Measurements from ENCODE around the gene RPUSD3.

Gene RPUSD3

DNA sequence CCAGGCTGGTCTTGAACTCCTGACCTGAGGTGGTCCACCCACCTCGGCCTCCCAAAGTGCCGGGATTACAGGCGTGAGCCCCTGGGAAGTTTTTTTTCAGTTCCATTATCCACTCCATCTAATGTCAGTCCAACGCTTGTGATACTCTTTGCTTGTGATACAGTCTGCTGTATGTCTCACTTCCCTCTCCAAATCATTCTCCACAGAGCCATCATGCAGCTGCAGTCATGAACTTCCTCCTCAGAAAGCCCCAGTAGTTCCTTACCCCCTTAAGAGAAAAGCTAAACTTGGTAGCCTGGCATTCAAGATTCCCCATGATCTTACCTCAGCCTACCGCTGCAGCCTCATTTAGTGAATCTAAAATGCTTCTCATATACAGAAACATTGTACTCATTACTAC is 48.6 kb downstream of the RPUSD3 start:
- Histone ChIP-seq H3K9me3 (replicated peaks; ENCODE audit: insufficient read depth, low read length) (no peaks in the 10 kb centered on the region), H3K27ac (ENCODE audit: low read length) (no peak overlapping the region), H3K4me3 (ENCODE audit: low read length) (no peak overlapping the region), H3K4me2 (ENCODE audit: low read depth, low read length) (no peak overlapping the region), H3K9me2 (replicated peaks; ENCODE audit: insufficient read depth, low read length) (no peaks in the 10 kb centered on the region), H4K20me1 (ENCODE audit: insufficient read depth, low read length) (no peaks in the 10 kb centered on the region), H3K9ac (ENCODE audit: low read length) (no peak overlapping the region), H2AFZ (ENCODE audit: low read length) (no peak overlapping the region), H3K27me3 (replicated peaks; ENCODE audit: insufficient read depth, low read length) (no peaks in the 10 kb centered on the region), H3K79me2 (ENCODE audit: low read length) (peaks cover 61% of the 10 kb centered on the region), H3K4me1 (ENCODE audit: low read length) (no peaks in the 10 kb centered on the region), H3K36me3 (replicated peaks; ENCODE audit: insufficient read depth, low read length) (peaks cover 13% of the 10 kb centered on the region), H3F3A (ENCODE audit: insufficient read depth, low read length) (no peaks in the 10 kb centered on the region)
- TF ChIP-seq, protein P1, sequence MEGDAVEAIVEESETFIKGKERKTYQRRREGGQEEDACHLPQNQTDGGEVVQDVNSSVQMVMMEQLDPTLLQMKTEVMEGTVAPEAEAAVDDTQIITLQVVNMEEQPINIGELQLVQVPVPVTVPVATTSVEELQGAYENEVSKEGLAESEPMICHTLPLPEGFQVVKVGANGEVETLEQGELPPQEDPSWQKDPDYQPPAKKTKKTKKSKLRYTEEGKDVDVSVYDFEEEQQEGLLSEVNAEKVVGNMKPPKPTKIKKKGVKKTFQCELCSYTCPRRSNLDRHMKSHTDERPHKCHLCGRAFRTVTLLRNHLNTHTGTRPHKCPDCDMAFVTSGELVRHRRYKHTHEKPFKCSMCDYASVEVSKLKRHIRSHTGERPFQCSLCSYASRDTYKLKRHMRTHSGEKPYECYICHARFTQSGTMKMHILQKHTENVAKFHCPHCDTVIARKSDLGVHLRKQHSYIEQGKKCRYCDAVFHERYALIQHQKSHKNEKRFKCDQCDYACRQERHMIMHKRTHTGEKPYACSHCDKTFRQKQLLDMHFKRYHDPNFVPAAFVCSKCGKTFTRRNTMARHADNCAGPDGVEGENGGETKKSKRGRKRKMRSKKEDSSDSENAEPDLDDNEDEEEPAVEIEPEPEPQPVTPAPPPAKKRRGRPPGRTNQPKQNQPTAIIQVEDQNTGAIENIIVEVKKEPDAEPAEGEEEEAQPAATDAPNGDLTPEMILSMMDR (IDR thresholded peaks at IDR 0.05; ENCODE audit: low read length): no peak
- TF ChIP-seq EZH2phosphoT487 (IDR thresholded peaks at IDR 0.05; ENCODE audit: low read length): no peak
- no peak for TF ChIP-seq EZH2 (optimal IDR thresholded peaks at IDR 0.05; ENCODE audit: low read depth, low read length)
- DNase-seq: no peak

DNA sequence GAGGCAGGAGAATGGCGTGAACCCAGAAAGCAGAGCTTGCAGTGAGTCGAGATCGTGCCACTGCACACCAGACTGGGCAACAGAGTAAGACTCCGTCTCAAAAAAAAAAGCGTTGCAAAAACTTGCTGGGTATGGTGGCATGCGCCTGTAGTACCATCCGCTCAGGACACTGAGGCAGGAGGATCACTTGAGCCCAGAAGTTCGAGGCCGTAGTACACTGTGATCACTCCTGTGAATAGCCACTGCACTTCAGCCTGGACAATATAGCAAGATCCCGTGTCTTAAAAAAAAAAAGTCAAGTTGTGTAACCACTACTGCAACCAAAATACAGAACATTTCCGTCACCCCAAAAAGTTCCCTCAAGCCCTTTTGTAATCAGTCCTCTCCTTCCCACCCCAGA is 49.4 kb downstream of the RPUSD3 start:
- no peak for DNase-seq
- Histone ChIP-seq H3K27ac (ENCODE audit: low read length) (no peak overlapping the region), H3K4me2 (ENCODE audit: low read depth, low read length) (no peak overlapping the region; the same call in 1 of the 2 replicates), H3K4me1 (ENCODE audit: low read length) (no peaks in the 10 kb centered on the region), H3K9me3 (replicated peaks; ENCODE audit: insufficient read depth, low read length) (no peaks in the 10 kb centered on the region), H2AFZ (ENCODE audit: low read length) (no peak overlapping the region), H3K9ac (ENCODE audit: low read length) (no peak overlapping the region), H3K4me3 (ENCODE audit: low read length) (no peak overlapping the region), H3K9me2 (replicated peaks; ENCODE audit: insufficient read depth, low read length) (no peaks in the 10 kb centered on the region), H3F3A (ENCODE audit: insufficient read depth, low read length) (no peaks in the 10 kb centered on the region), H3K27me3 (replicated peaks; ENCODE audit: insufficient read depth, low read length) (no peaks in the 10 kb centered on the region), H4K20me1 (ENCODE audit: insufficient read depth, low read length) (no peaks in the 10 kb centered on the region), H3K79me2 (ENCODE audit: low read length) (peaks cover 61% of the 10 kb centered on the region), H3K36me3 (replicated peaks; ENCODE audit: insufficient read depth, low read length) (peaks cover 8% of the 10 kb centered on the region)
- TF ChIP-seq, protein P1 (IDR thresholded peaks at IDR 0.05; ENCODE audit: low read length): no peak
- TF ChIP-seq EZH2 (optimal IDR thresholded peaks at IDR 0.05; ENCODE audit: low read depth, low read length) (no peak), EZH2phosphoT487 (IDR thresholded peaks at IDR 0.05; ENCODE audit: low read length) (no peak)

DNA sequence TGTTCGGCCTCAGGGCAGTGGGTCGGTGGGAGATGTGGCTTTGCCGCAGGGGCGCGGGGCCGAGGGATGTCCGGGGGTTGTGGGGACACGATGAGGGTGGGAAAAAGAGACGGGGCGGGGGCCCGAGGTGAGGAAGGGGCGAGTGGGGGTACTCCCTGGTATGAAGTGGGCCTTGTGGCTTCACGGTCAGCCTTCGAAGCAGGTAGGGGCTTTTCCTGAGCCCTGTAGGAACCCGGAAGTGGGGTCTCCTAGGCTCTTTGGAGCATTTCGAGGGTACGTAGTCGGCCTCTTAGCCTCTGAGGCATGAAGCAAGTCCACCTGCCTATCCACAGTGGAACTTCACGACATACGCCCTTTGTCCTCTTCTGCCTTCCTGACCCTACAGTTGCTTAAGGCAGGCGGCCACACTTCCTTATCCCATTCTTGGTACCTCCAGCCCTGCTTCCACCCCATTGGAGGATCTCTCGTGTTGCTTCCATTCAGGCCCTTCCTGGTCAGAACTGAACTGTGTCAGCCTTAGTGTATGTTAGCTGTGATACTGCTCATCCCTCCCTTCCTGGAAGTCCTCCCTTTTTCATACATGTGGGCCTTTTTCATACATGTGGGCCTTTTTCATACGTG is 50.5 kb downstream of the RPUSD3 start:
- H3K4me2 ChIP-seq (ENCODE audit: low read depth, low read length): peak overlapping the region; percentile 95
- H3K9ac ChIP-seq (ENCODE audit: low read length): peak overlapping the region; percentile 94
- peak overlapping the region; percentile 14; the same call in 1 of the 2 replicates for H2AFZ ChIP-seq (ENCODE audit: low read length)
- H3K27me3 ChIP-seq (replicated peaks; ENCODE audit: insufficient read depth, low read length): no peaks in the 10 kb centered on the region
- H3K9me3 ChIP-seq (replicated peaks; ENCODE audit: insufficient read depth, low read length): no peaks in the 10 kb centered on the region
- H4K20me1 ChIP-seq (ENCODE audit: insufficient read depth, low read length): no peaks in the 10 kb centered on the region
- peaks cover 60% of the 10 kb centered on the region for H3K79me2 ChIP-seq (ENCODE audit: low read length)
- no peaks in the 10 kb centered on the region for H3K9me2 ChIP-seq (replicated peaks; ENCODE audit: insufficient read depth, low read length)
- DNase-seq: peak; percentile 35
- H3K4me1 ChIP-seq (ENCODE audit: low read length): no peaks in the 10 kb centered on the region
- peak overlapping the region; percentile 87 for H3K4me3 ChIP-seq (ENCODE audit: low read length)
- TF ChIP-seq, protein P1 (IDR thresholded peaks at IDR 0.05; ENCODE audit: low read length): no peak
- TF ChIP-seq EZH2 (optimal IDR thresholded peaks at IDR 0.05; ENCODE audit: low read depth, low read length) (no peak), EZH2phosphoT487 (IDR thresholded peaks at IDR 0.05; ENCODE audit: low read length) (no peak)
- H3K36me3 ChIP-seq (replicated peaks; ENCODE audit: insufficient read depth, low read length): peaks cover 6% of the 10 kb centered on the region
- peak overlapping the region; percentile 80; the same call in 1 of the 2 replicates for H3K27ac ChIP-seq (ENCODE audit: low read length)
- H3F3A ChIP-seq (ENCODE audit: insufficient read depth, low read length): no peaks in the 10 kb centered on the region

Data from MM.1S (cell line).